Astrocyte (in vitro differentiated cells and primary cell): Measurements from ENCODE around the gene DMXL2.

Experiments
- CTCF ChIP-seq: IDR thresholded peaks from 2 replicates; pipeline ENCODE4 v1.5.1; 2011; ENCODE audit warnings: low read depth, mild to moderate bottlenecking, inconsistent platforms, low read length, moderate library complexity; ENCODE audit not compliant: insufficient read depth
- EZH2 ChIP-seq: IDR thresholded peaks from 2 replicates; pipeline ENCODE4 v1.6.1; 2012; ENCODE audit warnings: mild to moderate bottlenecking, low read length, inconsistent platforms; ENCODE audit not compliant: insufficient read depth

- TF ChIP-seq CTCF: no peak
- TF ChIP-seq EZH2: no peak
These were observed 126.3 kb downstream of the DMXL2 start for GRCh38 chr15:51496246-51496645.
